IPS-NIHi11 (cell line): ENCODE data around the gene FYCO1.

Source experiments
- DNase-seq: peaks from one replicate; pipeline ENCODE4 v3.0.0; 2012; ENCODE audit warnings: mixed read lengths, low spot score

FYCO1 gene

GRCh38 chr3:45965253-45965652 is 30.4 kb downstream of the FYCO1 start:
- DNase-seq: no peak

- DNase-seq: no peak
Measured at GRCh38 chr3:45964139-45964538, 31.5 kb downstream of the FYCO1 start.

- DNase-seq: no peak
Measured at GRCh38 chr3:45962033-45962432, 33.6 kb downstream of the FYCO1 start.

- no peak for DNase-seq
Measured at GRCh38 chr3:45960289-45960688, 35.3 kb downstream of the FYCO1 start.

- DNase-seq: no peak
Measured at GRCh38 chr3:45959201-45959600, 36.4 kb downstream of the FYCO1 start.

GRCh38 chr3:45958321-45958791 is 37.3 kb downstream of the FYCO1 start:
- no peak for DNase-seq

GRCh38 chr3:45957586-45957985 is 38.0 kb downstream of the FYCO1 start:
- DNase-seq: no peak

GRCh38 chr3:45955706-45956105 is 39.9 kb downstream of the FYCO1 start:
- no peak for DNase-seq

GRCh38 chr3:45955017-45955647 is 40.5 kb downstream of the FYCO1 start:
- DNase-seq: no peak

- DNase-seq: no peak
Measured at GRCh38 chr3:45954306-45954705, 41.3 kb downstream of the FYCO1 start.

GRCh38 chr3:45953536-45953935 is 42.1 kb downstream of the FYCO1 start:
- DNase-seq: no peak

- no peak for DNase-seq
Measured at GRCh38 chr3:45952456-45952855, 43.2 kb downstream of the FYCO1 start.

GRCh38 chr3:45951946-45952345 is 43.7 kb downstream of the FYCO1 start:
- DNase-seq: no peak

GRCh38 chr3:45950686-45951600 is 44.7 kb downstream of the FYCO1 start:
- no peak for DNase-seq

- DNase-seq: no peak
Measured at GRCh38 chr3:45950131-45950530, 45.5 kb downstream of the FYCO1 start.

- DNase-seq: no peak
Measured at GRCh38 chr3:45949432-45949831, 46.2 kb downstream of the FYCO1 start.

- no peak for DNase-seq
Measured at GRCh38 chr3:45948881-45949280, 46.7 kb downstream of the FYCO1 start.

- no peak for DNase-seq
Measured at GRCh38 chr3:45948311-45948781, 47.3 kb downstream of the FYCO1 start.

- no peak for DNase-seq
Measured at GRCh38 chr3:45947361-45947760, 48.3 kb downstream of the FYCO1 start.

- DNase-seq: no peak
Measured at GRCh38 chr3:45946875-45947274, 48.7 kb downstream of the FYCO1 start.

GRCh38 chr3:45946307-45946706 is 49.3 kb downstream of the FYCO1 start:
- DNase-seq: no peak

- no peak for DNase-seq
Measured at GRCh38 chr3:45944830-45945620, 50.6 kb downstream of the FYCO1 start.
